GM12878 (cell line): Measurements from ENCODE around the gene LSR. TPM values are rescaled to one million over a fixed set of nuclear protein-coding genes. Genes with fewer than 3 reads are reported as not detected.

ENCODE experiments used
- ATAC-seq: fragments of 200-7000 bp; cut with Tn5 transposase; 3 replicates; pipeline ENCODE4 v1.9.1; 2020; ENCODE audit warnings: mild to moderate bottlenecking, moderate library complexity
- BruUV-seq: library from RNA; stranded (reverse); fragments of 400-500 nt; replicated peaks from 2 replicates; lab custom pipeline; 2021; lab: Mats Ljungman, UMichigan
- CTCF ChIA-PET: fragments of 300-600 bp; sonication (Branson Sonifier 250); formaldehyde crosslinking; extraction: SDS; loops from one replicate; lab custom pipeline; 2021; ENCODE audit warnings: inconsistent platforms; lab: Yijun Ruan, JAX
- POLR2A ChIA-PET: fragments of 350-600 bp; formaldehyde crosslinking; extraction: SDS; loops from one replicate; lab custom pipeline; 2021; ENCODE audit warnings: inconsistent platforms; lab: Charles Lee
- RAD21 ChIA-PET: fragments of 300-600 bp; sonication (Branson Sonifier 250); formaldehyde crosslinking; loops from one replicate; lab custom pipeline; 2023; ENCODE audit warnings: antibody characterized with exemption; ENCODE audit not compliant: unreplicated experiment; lab: Charles Lee
- SMC1A ChIA-PET: fragments of 300-600 bp; sonication (Branson Sonifier 250); formaldehyde crosslinking; loops from one replicate; lab custom pipeline; 2023; ENCODE audit not compliant: unreplicated experiment, uncharacterized antibody; lab: Charles Lee
- DNase-seq: peaks from one replicate; pipeline ENCODE4 v3.0.0-alpha.2; 2011; ENCODE audit warnings: low read depth, low spot score
- FAIRE-seq: peaks from 3 replicates; lab custom pipeline; 2011; peaks lifted over from hg19 to GRCh38; lab: Jason Lieb, UNC
- H2AFZ ChIP-seq: 2 replicates; pipeline ENCODE4 v1.6.0; 2011; ENCODE audit warnings: low read depth, low read length, control low read depth; ENCODE audit not compliant: control insufficient read depth
- H3K27ac ChIP-seq: 2 replicates; pipeline ENCODE4 v1.5.1; 2011; ENCODE audit warnings: control low read depth; ENCODE audit not compliant: control insufficient read depth, insufficient read depth
- H3K27me3 ChIP-seq, 2 experiments: replicated peaks in 1 of 2; 2 replicates each; pipeline versions ENCODE4 v1.6.0 to v1.6.1; 2011; ENCODE audit warnings: low read length in 1 of 2; ENCODE audit not compliant: control insufficient read depth in 2 of 2, insufficient read depth in 2 of 2
- H3K36me3 ChIP-seq, 2 experiments: 2 replicates each; pipeline ENCODE4 v1.5.1; 2011; ENCODE audit warnings: low read length in 1 of 2; ENCODE audit not compliant: control insufficient read depth in 2 of 2, insufficient read depth in 2 of 2
- H3K4me1 ChIP-seq: 2 replicates; pipeline ENCODE4 v1.6.1; 2011; ENCODE audit warnings: mild to moderate bottlenecking, low read length, moderate library complexity, mixed read lengths; ENCODE audit not compliant: control insufficient read depth, insufficient read depth
- H3K4me2 ChIP-seq: 2 replicates; pipeline ENCODE4 v1.6.0; 2011; ENCODE audit warnings: control low read depth; ENCODE audit not compliant: control insufficient read depth, insufficient read depth
- H3K4me3 ChIP-seq: fragments of 200-600 bp; sonication (generic); 2 replicates; pipeline ENCODE4 v1.5.1; 2016
- H3K79me2 ChIP-seq: 2 replicates; pipeline ENCODE4 v1.6.0; 2011; ENCODE audit warnings: low read length; ENCODE audit not compliant: control insufficient read depth, insufficient read depth
- H3K9ac ChIP-seq: 2 replicates; pipeline ENCODE4 v1.8.0; 2011; ENCODE audit warnings: low read length, control low read depth, mixed read lengths; ENCODE audit not compliant: control insufficient read depth, insufficient read depth
- H3K9me3 ChIP-seq: replicated peaks from 3 replicates; pipeline ENCODE4 v1.5.1; 2011; ENCODE audit warnings: mild to moderate bottlenecking, low read length; ENCODE audit not compliant: control insufficient read depth, insufficient read depth
- H4K20me1 ChIP-seq: 2 replicates; pipeline ENCODE4 v1.6.0; 2011; ENCODE audit not compliant: control insufficient read depth, insufficient read depth
- CBFB ChIP-seq: IDR thresholded peaks from 2 replicates; pipeline ENCODE4 v1.6.1; 2016; ENCODE audit warnings: antibody characterized with exemption, low read depth
- CEBPZ ChIP-seq: fragments of 150-350 bp; IDR thresholded peaks from 2 replicates; pipeline ENCODE4 v1.6.1; 2016; ENCODE audit warnings: low read depth, low read length
- GATAD2B ChIP-seq: fragments of 450-650 bp; conservative IDR thresholded peaks from 2 replicates; pipeline ENCODE4 v1.6.1; 2017; ENCODE audit warnings: low read depth, mild to moderate bottlenecking, moderate library complexity
- MTA3 ChIP-seq: IDR thresholded peaks from 2 replicates; pipeline ENCODE4 v1.6.1; 2012; ENCODE audit warnings: low read length, inconsistent platforms, borderline replicate concordance
- PKNOX1 ChIP-seq: fragments of 450-650 bp; IDR thresholded peaks from 2 replicates; pipeline ENCODE4 v1.6.1; 2016; ENCODE audit warnings: mild to moderate bottlenecking
- SIX5 ChIP-seq: IDR thresholded peaks from 2 replicates; pipeline ENCODE4 v1.6.1; 2011; ENCODE audit warnings: mild to moderate bottlenecking, low read depth, low read length, moderate library complexity; ENCODE audit not compliant: severe bottlenecking
- SMAD5 ChIP-seq: IDR thresholded peaks from 2 replicates; pipeline ENCODE4 v1.6.1; 2016; ENCODE audit warnings: antibody characterized with exemption, low read depth
- SMARCA5 ChIP-seq: fragments of 450-650 bp; IDR thresholded peaks from 2 replicates; pipeline ENCODE4 v1.6.1; 2017; ENCODE audit warnings: mild to moderate bottlenecking
- SP1 ChIP-seq: IDR thresholded peaks from one replicate; pipeline ENCODE4 v1.6.1; 2011; ENCODE audit warnings: low read depth, low read length
- USF1 ChIP-seq: IDR thresholded peaks from 2 replicates; pipeline ENCODE4 v1.6.1; 2011; ENCODE audit warnings: borderline replicate concordance, low read depth, mild to moderate bottlenecking, moderate library complexity, mixed read lengths, low read length; ENCODE audit not compliant: insufficient read depth; ENCODE audit errors: extremely low read length
- ZNF24 ChIP-seq: fragments of 450-650 bp; IDR thresholded peaks from 2 replicates; pipeline ENCODE4 v1.6.1; 2017; ENCODE audit warnings: antibody characterized with exemption, mild to moderate bottlenecking
- ZNF592 ChIP-seq: fragments of 450-650 bp; IDR thresholded peaks from 2 replicates; pipeline ENCODE4 v1.6.1; 2017; ENCODE audit warnings: mild to moderate bottlenecking, moderate library complexity
- WGBS: methylation state at CpG from one replicate; pipeline ENCODE4 v1.1.6; 2016; ENCODE audit warnings: low lambda C conversion rate; ENCODE audit not compliant: insufficient replicate concordance, insufficient coverage; ENCODE audit errors: missing lambda C conversion rate; 5-methylcytosine and 5-hydroxymethylcytosine counted together
- in situ Hi-C: fragments of 300-500 bp; cut with MboI; formaldehyde crosslinking; loops from 9 replicates; pipeline ENCODE4 v1.14.3; 2018; ENCODE audit warnings: mixed read lengths
- intact Hi-C: fragments of 100-400 bp; cut with micrococcal nuclease; formaldehyde crosslinking; loops from one replicate; pipeline ENCODE4 v1.14.2; 2022; ENCODE audit not compliant: unreplicated experiment
- polyA plus RNA-seq, 11 experiments: library from polyadenylated mRNA; depleted of rRNA in 4 of 11; unstranded in 6 of 11; stranded (reverse) in 5 of 11; fragments of >200 nt; fragmentation: Nextera tagmentation in 4 of 11; fragmentation: Illumina TruSeq in 1 of 11; extraction: Ambion mirVana in 4 of 11; extraction: Trizol in 1 of 11; gene quantifications; 1 replicate in 1 of 11; 2 replicates in 10 of 11; pipeline versions ENCODE4 v1.2.1 to v1.2.3, GENCODE V29; 2011 to 2016; ENCODE audit warnings: inconsistent platforms in 2 of 11, missing spikeins in 2 of 11, low read depth in 1 of 11
- total RNA-seq, 4 experiments: library from RNA; depleted of rRNA in 3 of 4; stranded (reverse); fragments of >200 nt in 3 of 4; fragmentation: Illumina TruSeq in 1 of 4; extraction: Trizol in 1 of 4; gene quantifications; 2 replicates each; pipeline versions ENCODE4 v1.2.1 to v1.2.3, GENCODE V29; 2013 to 2021

LSR gene
- total and polyA plus RNA-seq, 10 of the 15 experiments (the other 5 are each of a cell fraction or from before 2014, with no cell fraction given) = 0.26 to 53.9 (median 26.3) TPM

GRCh38 chr19:35204799-35205732, 43.7 kb upstream of the LSR start:
- Histone ChIP-seq H3K79me2 (no peaks in the 10 kb centered on the region), H3K4me3 (peak overlapping the region; percentile 27; the same call in 1 of the 2 replicates), H3K9ac (no peak overlapping the region), H3K36me3 (no peaks in the 10 kb centered on the region), H3K9me3 (no peaks in the 10 kb centered on the region), H3K27me3 (no peaks in the 10 kb centered on the region; a peak in 1 of 4 replicates), H3K4me2 (peak overlapping the region; percentile 68), H4K20me1 (no peaks in the 10 kb centered on the region), H2AFZ (peak overlapping the region; percentile 29), H3K27ac (peak overlapping the region; percentile 83), H3K4me1 (peaks cover 33% of the 10 kb centered on the region)
- in situ Hi-C loops = no loop called here
- intact Hi-C loops = loop anchor here (1.0 to 5.0 kb wide), 2 partner anchors 42 to 48 kb away; no protein-coding TSS in a partner anchor
- peak; percentile 87 for DNase-seq
- BruUV-seq = no TSS peak
- SMC1A ChIA-PET = interaction anchor here (0.8 to 1.9 kb wide), 5 partner anchors 33 to 115 kb away, joined by 3 to 8 read pairs (median 3); partner anchors contain the start of gene FXYD5
- WGBS = 0% methylated on average over 12 of the region's 13 CpGs
- CTCF ChIA-PET = interaction anchor here (1.1 to 2.0 kb wide), 4 partner anchors 9 to 69 kb away, joined by 3 to 9 read pairs (median 6); partner anchors contain the start of genes FXYD7 and LGI4
- POLR2A ChIA-PET = interaction anchor here (0.5 to 2.1 kb wide), 6 partner anchors 11 to 795 kb away, joined by 3 to 6 read pairs (median 4); no protein-coding TSS in a partner anchor
- peak; percentile 92 for ATAC-seq
- peak; percentile 87 for FAIRE-seq
- RAD21 ChIA-PET = interaction anchor here (0.6 to 3.3 kb wide), 6 partner anchors 44 to 255 kb away, joined by 3 to 15 read pairs (median 4); partner anchors contain the start of gene FXYD7
- TF ChIP-seq ZNF24 (no peak; the same call in 1 of the 2 replicates), SMARCA5 (peak; percentile 100), USF1 (no peak), GATAD2B (peak; percentile 98), ZNF592 (peak; percentile 99), PKNOX1 (peak; percentile 69), CBFB (peak; percentile 35; the same call in 1 of the 2 replicates), SP1 (peak; percentile 71), SMAD5 (no peak), MTA3 (no peak; the same call in 1 of the 2 replicates), SIX5 (no peak), CEBPZ (no peak)
